HG02588 (cell line): Measurements from ENCODE around the gene IFNG.

Experiments
- ATAC-seq: cut with Tn5 transposase; IDR thresholded peaks from one replicate; pipeline ENCODE4 v1.9.1; 2021; ENCODE audit warnings: mild to moderate bottlenecking, moderate library complexity; ENCODE audit not compliant: unreplicated experiment

The IFNG gene

DNA sequence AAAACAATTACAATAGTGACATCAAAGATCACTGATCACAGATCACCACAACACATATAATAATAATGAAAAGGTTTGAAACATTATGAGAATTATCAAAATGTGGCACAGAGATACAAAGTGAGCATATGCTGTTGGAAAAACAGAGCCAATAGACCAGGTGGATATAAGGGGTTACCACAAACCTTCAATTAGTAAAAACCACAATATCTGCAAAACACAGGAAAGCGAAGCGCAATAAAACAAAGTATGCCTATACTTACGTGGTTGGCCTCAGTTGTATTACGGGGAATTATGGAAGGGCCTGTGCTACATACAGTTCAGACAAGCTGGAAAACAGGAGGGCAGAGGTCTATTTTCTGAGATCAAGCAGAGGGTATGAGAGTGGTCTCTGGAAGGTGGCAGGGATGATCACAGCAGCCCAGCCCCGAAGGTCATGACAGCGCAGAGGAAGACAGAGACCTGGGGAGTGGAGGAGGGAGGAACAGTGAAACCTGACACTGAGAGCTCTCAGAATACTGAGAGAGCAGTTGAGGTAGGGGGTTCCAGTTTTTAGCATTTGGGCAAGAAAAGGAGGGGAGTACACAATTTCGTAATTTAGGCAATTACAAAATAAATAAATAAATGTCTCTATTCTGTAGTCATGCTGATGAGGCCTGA is 41.3 kb downstream of the IFNG start:
- ATAC-seq, result no peak

- no peak for ATAC-seq
These were observed 41.9 kb downstream of the IFNG start for GRCh38 chr12:68117661-68118060.

DNA sequence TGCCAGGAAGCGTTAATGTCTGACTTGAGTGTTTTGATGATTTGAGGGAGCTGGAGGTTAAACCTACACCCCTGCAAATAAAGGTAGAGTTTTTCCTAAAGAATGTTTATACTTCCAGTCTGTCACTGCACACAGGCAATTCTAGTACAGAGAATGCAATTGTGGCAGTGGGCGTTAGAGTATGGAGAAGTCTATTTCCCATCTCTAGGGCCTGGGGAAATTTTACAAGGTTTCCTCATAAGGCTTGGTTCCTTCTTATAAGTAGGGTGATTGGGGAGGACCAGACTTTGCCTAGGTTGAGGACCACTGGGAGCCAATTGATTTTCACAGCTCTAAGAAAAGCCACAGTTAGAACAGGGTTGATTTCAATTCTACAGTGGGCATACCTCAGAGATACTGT is 44.3 kb downstream of the IFNG start:
- no peak for ATAC-seq

- ATAC-seq, result no peak
These were observed 44.9 kb downstream of the IFNG start for GRCh38 chr12:68114606-68115005.

GRCh38 chr12:68113644-68114043 is 45.9 kb downstream of the IFNG start:
- no peak for ATAC-seq

DNA sequence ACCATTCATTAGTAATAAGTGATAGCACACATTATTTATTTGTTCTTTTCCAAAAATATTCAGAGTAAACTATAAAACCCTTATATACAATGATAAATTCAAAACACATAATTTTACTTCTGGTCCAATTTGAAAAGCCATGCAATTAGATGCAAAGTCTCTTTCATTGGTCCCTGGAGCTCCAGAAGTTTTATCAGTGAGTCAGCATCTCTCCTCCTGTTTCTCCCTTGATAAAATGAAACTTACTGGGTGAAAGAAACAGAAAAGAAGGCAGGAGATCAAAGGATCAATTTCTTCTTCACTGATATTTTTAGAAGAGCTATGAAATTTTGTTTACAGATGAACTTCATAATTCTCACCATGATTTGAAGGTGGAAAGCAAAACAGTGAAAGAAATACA is 47.5 kb downstream of the IFNG start:
- ATAC-seq, result no peak

- ATAC-seq, result no peak
These were observed 49.9 kb downstream of the IFNG start for GRCh38 chr12:68109444-68110217.

DNA sequence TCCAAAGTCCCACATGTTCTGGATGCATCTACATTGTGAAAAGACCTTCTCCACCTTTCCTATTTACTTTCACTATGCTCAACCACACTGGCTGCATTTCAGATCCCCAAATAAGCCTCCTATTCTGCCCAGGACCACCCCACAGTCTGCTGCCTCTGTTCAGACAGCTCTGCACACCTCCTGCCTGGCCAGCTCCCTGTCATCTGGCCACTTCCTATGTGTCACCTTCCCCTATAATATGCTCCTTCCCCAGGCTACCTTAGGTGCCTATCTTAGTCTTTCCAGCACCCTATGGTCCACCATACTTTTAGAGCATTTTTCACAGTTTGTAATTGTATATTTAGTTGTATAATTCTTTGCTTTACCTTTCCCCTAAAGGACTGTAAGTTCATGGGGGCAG is 50.5 kb downstream of the IFNG start:
- no peak for ATAC-seq

GRCh38 chr12:68106660-68107059 is 52.9 kb downstream of the IFNG start:
- ATAC-seq, result no peak

- no peak for ATAC-seq
These were observed 53.4 kb downstream of the IFNG start for GRCh38 chr12:68106160-68106559.
